SH-SY5Y (cell line): Measurements from ENCODE around the gene GSG1L.

Experiments
- GATA2 ChIP-seq: IDR thresholded peaks from 2 replicates; pipeline ENCODE4 v1.6.1; 2011; ENCODE audit warnings: mild to moderate bottlenecking, low read depth, low read length
- GATA3 ChIP-seq: IDR thresholded peaks from 2 replicates; pipeline ENCODE4 v1.6.1; 2011; ENCODE audit warnings: low read depth, mild to moderate bottlenecking, low read length, moderate library complexity

GRCh38 chr16:27762441-27762840 is 301.1 kb downstream of the GSG1L start:
- TF ChIP-seq GATA2 (no peak), GATA3 (no peak)
